RPMI8226 (cell line): ENCODE measurements around the gene PLEKHM3.

Source experiments
- DNase-seq: peaks from one replicate; pipeline ENCODE4 v3.0.0-alpha.2; 2015

PLEKHM3 gene

GRCh38 chr2:207879536-207879935 lies 145.8 kb downstream of the PLEKHM3 start:
- DNase-seq: no peak

GRCh38 chr2:207876842-207877535 lies 148.3 kb downstream of the PLEKHM3 start:
- DNase-seq: no peak

- DNase-seq: no peak
These were observed 149.7 kb downstream of the PLEKHM3 start for GRCh38 chr2:207875473-207876212.

DNA sequence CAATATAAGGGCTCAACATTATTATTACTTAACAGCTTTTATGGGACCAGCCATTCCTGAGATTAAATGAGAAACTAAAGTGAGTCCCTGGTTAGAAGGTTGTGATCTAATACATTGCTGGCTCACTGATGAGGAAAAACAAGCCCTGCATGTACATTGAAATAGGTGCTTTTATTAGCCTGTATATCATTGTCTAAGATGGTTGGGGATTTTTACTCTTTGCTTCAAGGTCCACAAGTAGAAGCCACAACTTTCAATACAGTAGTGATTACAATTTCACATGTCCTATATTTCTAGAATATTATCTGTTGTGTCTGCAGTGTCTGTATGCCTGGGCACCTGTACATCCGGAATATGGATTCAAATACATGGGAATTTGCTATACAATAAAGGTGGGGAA lies 151.5 kb downstream of the PLEKHM3 start:
- DNase-seq: no peak

DNA sequence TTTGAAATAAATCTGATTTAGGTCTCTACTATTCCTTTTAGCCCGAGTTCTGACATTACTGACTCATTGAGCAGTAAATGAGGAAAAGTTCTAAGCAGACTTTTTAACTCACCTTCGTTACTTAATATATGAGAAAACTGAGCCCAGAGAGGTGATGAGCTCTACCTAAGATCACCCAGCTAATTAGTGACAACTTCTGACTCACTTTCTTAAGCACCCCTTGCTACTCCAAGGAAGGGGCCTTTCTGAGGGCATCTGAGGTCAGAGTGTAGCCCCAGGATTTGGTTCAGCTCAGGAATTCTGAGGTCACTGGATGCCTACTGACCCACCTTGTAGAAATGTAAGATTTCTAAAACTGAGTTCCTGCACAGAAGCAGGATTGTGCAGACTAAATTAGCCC lies 153.4 kb downstream of the PLEKHM3 start:
- DNase-seq: no peak

GRCh38 chr2:207871506-207871905 lies 153.8 kb downstream of the PLEKHM3 start:
- no peak for DNase-seq

DNA sequence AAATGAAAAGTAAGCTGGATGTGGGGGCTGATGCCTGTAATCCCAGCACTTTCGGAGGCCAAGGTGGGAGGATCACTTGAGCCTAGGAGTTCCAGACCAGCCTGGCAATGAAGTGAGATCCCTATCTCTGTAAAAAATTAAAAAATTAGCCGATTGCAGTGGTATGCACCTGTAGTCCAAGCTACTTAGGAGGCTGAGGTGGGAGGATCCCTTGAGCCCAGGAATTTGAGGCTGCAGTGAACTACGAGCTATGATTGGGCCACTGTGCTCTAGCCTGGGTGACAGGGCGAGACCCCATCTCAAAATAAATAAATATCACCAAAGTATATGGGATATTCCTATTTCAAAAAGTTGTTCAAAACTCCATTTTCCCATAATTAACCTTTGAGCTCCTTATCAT lies 154.5 kb downstream of the PLEKHM3 start:
- no peak for DNase-seq

DNA sequence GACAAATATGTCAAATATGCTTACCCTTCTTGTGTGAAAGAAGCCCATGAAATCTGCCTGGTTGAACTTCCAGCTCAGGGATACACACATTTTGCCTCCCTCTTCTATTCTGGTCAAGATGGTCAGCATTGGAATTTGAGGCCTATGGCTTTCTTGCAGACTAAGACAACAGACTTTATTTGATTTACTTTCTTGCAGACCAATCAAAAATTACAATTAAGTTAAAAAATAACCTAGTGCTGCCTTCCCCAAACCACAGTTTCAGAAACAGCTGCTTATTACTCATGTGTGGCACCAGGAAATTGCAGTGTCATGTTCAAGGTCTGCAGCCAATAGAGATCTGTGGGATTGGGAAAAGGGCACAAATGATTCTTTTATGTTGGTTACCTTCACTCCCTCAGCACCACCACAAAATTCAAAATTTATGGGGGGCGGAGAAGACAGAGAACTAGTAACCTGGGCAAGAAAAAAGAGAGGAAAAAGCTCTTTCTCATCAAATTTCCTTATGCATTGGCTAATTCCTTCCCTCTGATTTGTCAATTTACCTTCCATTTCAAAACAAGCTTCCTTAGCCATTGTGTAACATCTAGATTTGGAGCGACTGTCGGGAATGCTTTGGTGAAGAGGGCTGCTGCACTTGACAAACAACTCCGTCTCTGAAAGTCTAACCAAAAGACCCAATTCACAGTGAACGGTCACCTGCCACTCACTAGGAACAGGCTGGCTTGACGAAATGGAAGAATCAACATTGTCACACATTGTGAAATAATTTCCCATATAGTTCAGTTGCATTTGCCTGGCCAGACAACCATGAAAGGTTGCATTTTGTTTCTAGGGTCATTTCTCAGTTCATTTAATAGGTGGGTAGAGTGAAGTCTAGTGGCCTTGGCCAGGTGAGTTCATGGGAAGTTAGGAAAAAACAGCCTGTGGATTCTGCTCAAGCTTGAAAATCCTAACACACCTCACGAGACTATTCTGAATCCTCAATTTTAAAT lies 155.2 kb downstream of the PLEKHM3 start:
- DNase-seq: peak; percentile 23

DNA sequence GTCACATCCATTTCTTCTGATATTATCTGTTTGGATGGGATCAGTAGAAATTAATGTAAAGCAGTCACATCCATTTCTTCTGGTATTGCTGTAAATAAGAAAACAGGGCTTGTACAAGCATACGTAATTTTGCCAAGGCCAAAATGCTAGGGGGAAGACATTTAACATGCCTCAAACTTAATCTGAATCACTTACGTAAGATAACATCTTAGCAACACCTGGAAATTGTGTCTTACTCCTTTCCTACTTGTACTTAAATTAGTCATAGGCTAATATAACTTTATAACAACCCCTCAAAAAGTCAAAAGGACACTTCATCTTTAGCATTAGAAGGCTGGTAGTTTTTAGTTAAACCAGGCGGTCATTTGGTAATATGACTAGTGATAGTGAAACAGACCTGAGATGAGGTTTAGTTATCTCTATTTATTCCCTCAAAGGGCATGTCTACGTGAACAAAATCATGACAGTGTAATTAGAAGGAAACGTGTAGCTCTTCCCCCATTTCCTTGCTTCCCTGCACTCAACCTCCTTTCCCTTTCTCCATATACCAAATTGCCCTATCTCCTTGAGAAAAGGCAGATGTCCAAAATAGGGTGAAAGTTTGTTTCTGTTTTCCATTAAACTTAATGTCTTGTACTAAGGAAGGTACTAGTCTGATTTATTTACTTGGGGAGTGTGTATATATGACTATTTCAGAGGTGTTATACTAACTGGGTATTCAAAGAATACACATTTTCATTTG lies 156.3 kb downstream of the PLEKHM3 start:
- no peak for DNase-seq

DNA sequence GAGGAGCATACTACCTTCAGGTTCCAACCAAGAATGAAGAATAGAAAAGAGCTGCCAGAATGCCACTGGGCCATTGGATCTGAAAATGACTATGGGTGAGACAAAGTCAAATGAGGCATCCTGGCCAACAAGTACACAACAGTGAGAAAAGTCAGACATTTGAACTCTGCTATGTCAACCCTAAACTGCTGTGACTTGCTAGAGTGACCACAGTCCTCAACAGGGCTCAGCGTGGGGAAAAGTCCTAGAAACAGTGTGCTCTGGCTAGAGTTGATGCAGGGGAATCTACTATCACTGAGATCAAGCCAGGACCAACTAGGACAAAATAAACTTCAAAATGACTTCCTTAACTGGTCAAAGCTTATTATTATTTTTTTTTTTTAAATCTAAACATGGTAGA lies 157.4 kb downstream of the PLEKHM3 start:
- no peak for DNase-seq

DNA sequence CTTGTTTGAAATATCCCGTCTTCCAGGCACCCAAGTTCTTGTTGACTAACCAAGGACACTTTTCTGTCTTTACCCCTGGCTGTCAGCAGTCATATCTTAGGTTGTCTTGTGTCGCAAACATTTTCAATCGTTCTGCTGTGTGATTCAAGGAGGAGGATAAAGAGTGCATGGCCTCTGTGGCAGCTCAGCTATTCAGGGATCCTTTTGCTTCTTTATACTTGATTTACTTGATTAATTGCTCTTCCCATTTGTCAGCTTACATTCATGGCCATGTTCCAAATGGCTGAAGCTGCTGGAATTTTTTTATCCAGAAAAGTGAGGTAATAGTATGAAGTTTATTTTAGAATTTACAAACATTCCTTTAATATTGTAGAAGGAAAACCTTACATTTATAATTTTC lies 158.3 kb downstream of the PLEKHM3 start:
- no peak for DNase-seq

DNA sequence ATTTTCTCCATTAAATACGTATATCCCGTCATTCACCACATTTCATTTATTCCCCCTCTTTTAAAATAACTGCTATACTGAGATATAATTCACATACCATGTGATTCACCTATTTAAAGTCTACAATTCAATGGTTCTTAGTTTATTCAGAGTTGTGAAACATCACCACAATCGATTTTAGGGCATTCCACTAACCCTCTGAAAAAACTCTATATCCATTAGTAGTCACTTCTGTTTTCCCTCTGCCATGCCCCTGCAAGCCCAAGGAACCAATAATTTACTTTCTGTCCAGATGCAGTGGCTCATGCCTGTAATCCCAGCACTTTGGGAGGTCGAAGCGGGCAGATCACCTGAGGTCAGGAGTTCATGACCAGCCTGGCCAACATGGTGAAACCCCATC lies 160.1 kb downstream of the PLEKHM3 start:
- DNase-seq: no peak

DNA sequence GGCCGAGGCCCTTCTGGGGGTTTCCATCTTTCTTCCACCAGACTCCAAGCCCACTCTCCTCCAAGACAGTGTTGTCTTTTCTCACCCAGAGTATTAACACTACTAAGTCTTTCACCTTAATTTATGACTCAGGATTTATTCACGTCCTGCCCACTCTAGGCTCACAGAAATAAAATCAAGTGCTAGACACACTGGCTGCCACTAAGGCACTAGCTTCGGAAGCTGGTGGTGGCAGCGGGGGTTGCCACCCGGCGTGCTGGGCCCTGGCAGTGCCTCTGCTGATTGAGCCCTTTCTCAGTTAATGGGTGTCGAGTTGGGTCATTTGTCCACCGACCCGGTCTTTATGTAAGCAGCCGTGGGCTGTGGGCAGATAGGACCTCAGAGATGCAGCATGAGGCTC lies 162.0 kb downstream of the PLEKHM3 start:
- DNase-seq: no peak

GRCh38 chr2:207861789-207862188 lies 163.5 kb downstream of the PLEKHM3 start:
- DNase-seq: no peak

- no peak for DNase-seq
These were observed 164.6 kb downstream of the PLEKHM3 start for GRCh38 chr2:207860685-207861084.

DNA sequence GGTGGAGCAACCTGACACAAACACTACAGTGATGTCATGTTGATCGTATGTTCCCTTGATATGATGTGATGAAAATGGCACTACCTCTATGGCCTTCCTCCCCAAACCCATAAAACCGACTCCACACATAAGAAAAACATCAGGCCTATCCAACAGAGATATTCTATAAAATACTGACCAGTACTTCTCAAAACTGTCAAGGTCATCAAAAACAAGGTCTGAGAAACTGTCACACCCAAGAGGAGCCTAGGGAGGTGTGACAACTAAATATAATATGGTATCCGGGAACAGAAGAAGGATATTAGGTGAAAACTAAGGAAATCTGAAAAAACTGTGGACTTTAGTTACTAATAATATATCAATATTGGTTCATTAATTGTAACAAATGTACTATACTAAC lies 169.7 kb downstream of the PLEKHM3 start:
- DNase-seq: no peak

DNA sequence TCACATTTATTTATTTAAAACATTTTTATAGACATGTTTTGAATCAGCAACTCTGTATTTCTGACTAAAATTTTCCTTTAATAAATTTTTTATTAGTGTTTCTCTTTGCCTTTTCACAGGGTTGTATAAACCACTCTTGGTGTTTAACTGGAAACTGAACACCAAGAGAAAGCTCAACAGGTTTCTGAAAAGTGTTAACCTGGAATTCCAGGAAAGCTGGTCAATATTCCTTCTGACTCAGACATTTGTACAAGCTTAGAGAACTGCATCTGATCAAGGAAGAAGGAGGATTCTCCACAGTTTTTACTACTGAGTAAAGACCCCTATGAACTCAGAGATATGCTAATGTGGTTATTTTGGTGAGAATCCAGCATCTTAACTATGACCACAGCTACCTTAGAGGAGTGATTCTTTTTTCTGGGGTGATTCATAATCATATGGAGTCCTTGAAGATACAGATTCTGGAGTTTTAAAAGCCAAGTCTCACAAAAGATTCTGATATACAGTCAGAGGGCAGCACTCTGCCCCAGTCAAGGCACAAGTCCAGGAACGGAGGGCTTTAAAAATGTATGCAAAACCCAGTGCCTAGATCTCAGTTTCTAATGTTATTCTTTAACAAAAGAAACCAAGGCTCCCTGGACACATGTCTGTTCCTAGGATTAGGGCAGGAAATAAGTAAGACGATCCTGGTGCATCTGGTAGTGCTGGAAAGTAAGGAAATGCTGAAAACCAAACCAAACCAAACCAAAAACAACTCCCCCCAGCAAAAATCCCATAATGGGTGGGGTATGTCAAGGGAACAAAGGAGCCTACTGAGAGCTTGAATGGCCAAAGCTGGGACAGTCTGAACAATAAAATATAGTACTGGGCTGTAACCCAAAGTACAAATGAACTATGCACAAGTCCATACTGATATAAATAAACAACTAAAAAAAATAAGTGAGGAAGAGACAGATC lies 170.6 kb downstream of the PLEKHM3 start:
- no peak for DNase-seq

GRCh38 chr2:207852791-207853190 lies 172.5 kb downstream of the PLEKHM3 start:
- DNase-seq: no peak

DNA sequence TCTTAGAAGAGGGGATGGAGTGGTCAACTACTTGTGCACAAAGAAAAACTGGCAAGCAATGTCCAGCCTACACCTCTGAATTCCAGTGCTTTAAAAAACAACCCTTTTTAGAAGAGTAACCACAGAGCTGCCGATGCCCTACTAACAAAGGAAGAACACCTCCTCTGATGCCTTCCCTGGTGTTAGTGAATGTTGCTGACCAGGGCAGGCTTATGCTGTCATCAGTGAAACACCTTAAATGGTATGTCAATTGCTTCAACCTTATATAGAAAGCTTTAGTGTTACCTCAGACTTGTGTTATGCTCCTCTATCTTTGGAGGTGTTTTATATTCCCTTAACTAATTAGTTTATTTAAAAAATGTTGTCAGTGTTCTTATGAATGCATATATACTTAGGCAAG lies 175.9 kb downstream of the PLEKHM3 start:
- DNase-seq: no peak

GRCh38 chr2:207848545-207848928 lies 176.8 kb downstream of the PLEKHM3 start:
- DNase-seq: no peak

GRCh38 chr2:207847807-207848544 lies 177.4 kb downstream of the PLEKHM3 start:
- no peak for DNase-seq
